GM19351 (cell line): Measurements from ENCODE around the gene FILIP1L.

Source experiments
- ATAC-seq: cut with Tn5 transposase; IDR thresholded peaks from one replicate; pipeline ENCODE4 v1.9.1; 2021; ENCODE audit warnings: mild to moderate bottlenecking, moderate library complexity; ENCODE audit not compliant: unreplicated experiment

FILIP1L gene

DNA sequence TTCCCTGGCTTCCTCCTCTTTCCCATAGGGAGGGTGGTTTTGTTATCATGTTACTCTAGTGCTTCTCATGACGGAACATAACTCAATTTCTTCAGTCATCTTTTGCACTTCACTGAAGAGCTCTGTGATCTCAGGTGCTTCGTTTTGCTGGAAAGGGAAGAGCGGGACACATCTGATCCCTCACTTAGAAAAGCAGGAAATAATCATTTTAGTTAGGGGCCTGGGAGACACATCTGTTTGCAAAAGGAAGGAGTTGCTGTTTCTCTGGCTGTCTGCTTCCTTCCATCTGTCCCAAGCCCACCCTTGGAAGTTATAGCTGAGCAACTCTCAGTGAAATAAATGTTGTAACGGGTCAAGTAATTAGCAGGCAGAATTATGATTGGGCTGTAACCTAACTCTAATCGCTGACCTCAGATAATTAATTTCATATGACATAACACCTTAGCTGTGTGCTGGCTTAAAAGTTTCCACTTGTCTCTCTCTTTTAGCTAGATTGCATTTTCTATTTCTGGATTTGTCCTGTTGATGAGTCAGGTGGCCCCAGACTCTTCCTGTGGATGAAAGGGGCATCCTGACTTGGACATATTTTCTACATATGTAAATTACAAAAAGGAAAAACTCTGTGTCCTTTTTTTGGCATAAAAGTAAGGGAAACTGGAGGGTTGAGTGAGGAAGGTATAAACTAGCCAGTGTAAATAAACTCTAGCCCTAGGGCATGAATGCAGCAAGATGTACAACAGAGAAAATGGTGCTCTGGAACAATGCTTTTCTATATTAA lies 11.0 kb upstream of the FILIP1L start:
- no peak for ATAC-seq

DNA sequence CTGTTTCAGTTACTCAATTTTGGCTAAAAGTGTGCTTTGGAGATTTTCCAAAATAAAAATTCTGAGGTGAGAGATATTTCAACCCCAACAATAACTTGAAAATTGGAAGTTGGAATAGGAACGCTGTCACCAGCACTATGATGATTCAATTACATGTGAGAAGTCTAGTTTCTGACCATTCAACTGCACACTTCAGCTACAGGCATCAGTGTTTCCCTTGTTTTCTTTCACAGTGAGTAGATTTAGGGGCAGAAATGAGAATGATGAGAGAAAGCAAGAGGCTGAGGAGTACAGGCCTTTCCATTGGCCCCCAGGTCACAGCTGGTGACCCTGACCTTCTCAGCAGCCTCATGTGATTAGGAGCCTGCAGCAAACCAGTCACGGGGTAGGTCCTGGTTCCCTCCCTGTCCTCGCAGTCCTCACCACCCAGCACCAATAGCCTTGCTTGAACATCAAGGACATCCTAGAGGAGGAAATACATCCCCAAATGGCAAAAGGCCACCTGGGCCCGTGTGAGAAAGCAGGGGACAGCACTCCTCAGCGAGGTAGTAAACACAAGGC lies 10.0 kb upstream of the FILIP1L start:
- no peak for ATAC-seq

DNA sequence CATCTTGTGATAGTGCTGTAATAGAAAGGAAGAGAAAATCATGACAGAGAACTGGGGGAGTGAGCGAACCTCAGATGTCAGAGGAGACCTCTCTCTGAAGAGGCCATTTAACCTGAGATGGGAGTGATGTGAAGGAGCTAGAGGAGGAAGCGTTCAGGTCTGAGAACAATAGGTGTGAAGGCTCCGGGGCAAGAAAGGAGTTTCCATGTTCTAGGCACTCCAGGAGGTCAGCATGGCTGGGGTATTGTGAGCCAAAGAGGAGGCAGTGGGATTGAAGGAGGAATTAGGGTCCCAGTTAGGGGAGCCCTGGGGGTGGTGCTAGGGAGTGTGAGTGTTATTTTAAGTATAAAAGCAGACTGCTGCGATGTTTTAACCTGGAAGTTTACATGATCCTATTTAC lies 8.8 kb upstream of the FILIP1L start:
- ATAC-seq = no peak

DNA sequence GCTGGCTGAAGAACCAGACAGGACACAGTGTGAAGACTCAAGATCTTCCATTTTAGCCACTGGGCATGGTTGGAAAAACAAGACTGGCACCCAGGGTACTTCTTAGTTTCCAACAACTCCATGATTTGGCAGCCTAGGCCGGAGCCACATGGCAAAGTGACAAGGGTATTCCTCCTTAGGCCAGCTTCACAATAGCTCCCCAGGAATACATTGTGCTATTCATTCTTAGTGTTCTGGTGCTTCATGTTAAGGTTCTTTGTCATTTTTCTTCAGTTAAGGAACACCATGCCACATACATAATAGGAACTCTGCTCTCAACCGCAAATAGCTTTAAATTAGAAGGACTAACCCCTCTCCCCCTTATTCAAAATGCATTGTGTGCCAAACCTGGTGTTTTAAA lies 8.0 kb upstream of the FILIP1L start:
- ATAC-seq = no peak

DNA sequence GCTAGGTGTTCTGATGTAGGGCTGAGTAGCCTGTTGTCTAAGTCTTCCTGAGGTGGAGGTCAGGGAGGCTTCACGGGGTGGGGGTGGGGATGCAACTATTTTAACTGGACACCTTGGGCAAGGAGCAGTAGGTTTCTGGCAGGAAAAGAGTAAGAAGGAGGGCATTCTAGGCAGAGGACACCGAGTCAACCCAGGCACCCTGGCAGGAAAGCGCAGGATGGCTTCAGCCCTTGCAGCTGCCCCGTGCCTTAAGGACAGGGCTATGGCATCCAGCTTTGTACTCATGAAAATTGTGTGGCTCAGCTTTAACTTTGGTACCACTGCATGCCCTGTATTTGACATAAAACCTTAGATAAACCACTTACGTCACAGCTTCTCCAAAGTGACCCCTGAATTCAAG lies 6.4 kb upstream of the FILIP1L start:
- ATAC-seq = no peak

DNA sequence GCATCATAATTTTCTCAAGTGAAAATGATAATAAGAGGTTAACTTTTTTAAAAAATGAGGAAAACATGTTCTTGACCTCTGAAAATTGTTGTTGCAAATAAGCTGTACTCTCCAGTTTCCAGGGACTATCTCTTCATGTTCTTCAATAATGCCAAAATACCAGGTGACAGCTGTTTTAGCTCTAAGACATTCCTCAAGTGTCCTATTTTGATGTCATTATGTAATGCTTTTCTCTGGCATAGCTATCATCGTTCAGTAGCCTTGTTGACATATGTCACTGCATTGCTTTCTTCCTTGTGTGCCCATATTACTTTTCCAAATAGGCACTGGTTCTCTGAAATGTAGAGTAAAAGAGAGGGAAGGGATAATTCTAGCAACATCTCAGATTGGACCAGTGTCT lies 5.7 kb upstream of the FILIP1L start:
- no peak for ATAC-seq

DNA sequence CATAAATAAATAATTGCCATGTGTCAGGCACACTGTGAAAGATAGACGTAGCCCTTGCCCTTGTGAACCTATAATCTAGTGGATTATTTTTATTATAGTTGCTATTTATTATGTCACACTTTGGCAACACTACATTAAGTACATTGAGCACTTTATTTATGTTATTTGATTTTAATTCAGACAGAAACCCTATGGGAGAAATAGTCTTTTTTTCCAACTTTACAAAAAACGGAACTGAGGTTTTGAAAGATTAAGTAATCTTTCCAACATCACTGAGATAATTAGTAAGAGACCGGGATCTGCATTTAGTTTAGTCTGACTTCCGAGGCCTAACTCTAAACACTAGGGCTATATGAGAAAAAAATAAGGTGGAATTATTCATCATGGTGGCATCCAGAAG lies 2.8 kb upstream of the FILIP1L start:
- no peak for ATAC-seq

DNA sequence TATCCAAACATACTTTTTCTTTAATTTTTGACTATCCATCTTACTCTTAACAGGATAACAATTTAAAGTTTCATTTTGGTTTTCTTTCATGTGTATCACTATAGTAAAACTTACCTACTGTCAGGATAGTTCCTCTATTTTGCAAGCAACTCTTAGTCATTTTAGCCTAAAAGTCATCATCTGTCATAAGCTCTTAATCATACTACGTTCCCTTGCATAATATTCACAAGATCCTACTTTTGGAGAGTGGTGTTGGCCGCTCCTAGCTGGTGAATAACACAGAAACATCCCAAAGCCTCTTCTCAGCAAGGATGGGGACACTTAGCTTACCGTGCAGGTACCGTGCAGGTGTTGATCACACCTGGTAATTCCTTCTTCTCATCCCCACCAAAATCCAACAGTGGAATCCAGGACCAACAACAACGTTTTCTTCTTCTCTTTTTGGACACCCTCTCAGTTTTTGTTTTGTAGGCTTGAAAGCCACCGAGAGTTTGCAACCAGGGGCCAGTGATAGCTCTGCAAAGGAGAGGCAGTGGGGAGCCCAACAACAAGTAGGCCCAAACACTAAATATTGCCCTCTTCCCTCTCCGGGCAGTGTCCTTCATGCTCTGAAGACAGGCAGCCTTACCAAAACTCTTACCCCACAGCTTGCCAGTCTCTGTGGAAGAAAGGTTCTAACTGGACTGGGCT lies 433 bp downstream of the FILIP1L start:
- no peak for ATAC-seq

DNA sequence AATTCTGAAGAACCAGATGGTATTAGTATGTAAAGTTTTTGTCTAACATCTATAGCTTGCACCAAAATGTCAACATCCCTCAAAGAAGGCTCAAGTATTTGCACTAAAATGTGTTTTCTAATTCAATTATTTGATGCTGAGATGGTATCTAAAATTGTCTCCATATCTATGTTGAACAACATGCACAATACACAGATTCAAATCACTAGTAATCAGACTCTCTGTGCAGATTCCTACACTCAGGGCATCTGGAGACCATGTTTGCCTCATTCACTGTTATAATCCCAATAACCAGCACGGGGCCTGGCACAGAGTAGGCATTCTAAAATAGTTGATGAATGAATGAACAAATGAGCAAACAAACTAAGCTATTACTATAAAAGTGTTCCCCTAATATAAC lies 2.6 kb downstream of the FILIP1L start:
- ATAC-seq = no peak

DNA sequence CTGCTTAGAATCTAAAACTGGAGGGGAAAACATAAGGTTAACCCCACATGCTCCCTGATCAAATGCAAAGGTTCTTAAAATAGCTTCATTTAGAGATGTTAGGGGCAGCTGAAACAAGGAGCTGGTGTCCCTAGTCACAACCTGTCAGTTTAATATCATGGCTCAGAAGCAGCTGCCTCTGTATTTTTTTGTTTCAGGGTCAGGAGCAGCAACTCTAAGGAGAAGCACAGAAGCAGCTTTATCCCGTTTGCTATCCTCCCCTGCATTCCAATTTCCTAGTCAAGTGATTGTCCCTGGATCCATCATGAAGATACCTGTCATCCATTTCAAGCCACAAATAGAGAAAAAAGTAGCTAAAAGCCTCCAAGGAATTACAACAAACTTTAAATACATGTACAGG lies 4.1 kb downstream of the FILIP1L start:
- no peak for ATAC-seq

DNA sequence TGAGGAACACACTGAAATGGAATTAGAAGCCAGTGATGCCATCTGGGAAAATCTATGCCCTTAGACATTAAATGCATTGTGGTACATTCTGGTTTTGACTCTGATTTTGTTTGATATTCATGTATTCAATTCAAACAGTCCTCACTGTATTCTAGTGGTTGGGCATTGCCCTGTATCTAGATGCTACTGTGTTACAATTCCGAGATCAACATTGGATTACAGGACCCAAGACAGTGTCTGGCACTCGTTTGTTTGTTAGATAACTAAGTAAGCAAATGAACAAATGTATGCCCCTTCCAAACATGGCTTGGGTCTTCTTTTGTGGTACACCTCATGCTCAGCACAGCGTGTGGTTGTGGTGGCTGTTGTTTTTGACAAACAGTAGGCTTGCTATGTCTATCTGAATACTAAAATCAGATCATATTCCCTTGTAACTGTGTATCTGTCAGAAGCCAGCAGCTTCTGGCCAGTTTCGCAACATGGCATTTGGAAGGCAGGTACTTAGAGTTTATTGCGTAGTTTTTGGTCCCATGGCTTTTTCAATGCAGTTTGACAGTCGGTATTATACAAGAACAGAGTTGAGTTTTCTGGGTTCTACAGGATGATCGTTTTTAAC lies 5.7 kb downstream of the FILIP1L start:
- no peak for ATAC-seq

DNA sequence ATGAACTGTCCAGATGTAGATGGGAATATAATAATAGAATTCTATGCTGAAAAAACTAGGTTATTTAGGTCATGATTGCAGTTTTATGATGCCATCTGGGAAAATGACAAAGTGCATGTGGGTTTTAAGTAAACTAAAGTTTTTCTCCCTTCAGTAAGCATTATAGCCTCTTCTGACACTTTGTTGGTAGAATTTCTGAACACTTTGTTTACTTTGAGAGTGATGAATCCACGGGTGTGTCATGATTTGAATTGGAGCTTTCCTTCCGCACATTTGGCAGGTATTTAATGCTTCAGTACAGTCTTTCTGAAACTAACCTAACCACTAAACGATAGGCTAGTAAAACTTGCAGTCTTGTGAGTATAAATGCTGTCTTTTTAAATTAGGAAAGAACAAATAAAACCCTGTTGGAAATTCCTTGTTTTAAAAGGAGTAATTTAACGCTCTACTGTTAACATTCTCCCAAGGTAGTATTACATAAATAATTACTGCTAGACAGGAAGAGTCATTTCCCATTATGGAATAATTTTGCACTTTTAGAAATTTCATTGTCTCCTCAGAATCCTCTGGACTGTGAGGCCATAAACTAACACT lies 7.0 kb downstream of the FILIP1L start:
- ATAC-seq = no peak

DNA sequence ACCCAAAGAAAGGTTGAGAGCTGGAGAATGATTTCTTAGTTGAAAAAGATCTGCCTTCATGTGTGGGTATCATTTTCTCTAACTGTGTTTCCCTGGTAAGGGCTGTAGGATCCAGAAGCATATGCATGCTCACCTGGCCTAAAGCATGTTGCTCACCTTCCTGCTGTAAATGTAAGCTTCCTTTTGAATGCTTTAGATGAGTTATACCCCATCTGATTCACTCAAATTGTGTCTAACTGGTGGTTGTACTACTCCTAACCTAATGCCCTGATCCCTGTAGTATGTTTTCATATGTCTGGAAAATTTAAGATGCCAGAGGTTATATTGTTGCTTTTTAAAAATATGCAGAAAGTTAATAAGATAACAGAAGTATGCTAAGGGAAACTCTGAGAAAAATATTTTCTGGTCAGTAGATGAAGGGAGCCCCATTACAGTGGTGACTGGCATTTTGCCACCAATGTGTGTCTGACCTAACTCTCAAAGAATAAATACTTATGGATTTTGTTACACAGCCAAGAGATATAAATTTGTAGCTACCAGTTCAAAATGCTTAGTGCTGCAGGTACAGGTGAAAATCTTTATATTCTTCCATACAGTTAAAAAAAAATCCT lies 7.7 kb downstream of the FILIP1L start:
- ATAC-seq = no peak

DNA sequence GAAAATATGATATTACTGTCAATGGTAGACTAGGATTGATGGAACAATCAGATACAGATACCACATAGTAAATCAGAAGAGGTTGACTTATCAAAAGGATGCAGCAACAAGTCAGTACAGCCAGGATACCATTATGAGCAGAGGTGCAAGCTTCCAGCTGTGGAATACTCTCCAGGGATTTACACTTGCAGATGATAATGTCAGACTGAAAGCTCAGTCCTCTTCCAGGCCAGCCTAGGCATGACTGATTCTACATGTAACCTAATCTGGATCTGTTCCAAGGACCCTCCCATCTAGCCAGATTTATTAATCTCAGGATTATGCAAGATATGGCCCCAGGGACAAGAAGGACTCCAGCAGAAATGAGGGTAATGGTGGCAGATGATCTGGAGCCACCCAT lies 8.2 kb downstream of the FILIP1L start:
- no peak for ATAC-seq

DNA sequence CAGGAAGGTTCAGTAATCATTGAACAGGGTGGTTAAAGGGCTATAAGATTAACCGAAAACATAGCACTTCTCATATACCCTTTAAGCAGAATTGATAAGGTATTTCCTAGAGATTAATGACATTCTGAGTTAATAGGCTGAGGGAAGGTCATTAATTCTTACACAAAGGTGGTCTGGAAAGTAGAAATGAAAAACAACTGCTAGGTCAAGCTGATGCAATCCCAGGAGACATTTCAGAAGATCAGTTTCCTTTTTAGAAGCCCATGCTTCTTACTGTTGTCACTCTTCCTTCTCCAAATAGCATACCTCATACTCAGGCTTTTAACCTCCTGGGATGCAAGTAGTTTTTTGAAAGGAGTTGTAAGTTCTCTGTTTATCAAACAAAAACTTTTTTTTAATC lies 8.8 kb downstream of the FILIP1L start:
- peak; percentile 24 for ATAC-seq

DNA sequence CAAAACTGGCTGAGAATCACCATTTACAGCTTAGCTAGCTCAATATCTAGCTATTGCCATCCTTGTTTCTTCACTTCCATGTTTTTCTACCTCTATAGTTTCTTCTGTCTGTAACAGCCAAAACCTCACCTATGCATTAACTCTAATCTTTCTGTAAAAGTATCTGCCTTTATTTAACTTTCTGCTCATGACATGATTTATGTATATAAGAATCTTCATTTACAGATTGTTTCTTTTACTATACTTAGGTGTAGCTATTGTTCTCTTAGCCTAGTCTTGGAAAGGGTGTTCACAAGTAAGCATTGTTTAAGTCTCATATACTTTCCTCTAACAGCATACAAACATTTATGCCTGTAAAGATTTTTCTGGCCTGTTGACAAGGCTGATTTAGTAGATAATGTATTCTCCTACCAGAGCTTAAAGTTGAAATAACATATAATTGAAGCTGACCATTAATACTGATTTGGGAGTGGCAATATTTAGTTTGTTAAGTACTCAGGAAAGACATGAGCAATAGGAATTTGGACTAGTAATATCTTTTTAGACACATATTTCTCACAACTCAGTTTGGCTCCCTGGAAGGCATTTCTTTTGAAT lies 9.4 kb downstream of the FILIP1L start:
- ATAC-seq = no peak

DNA sequence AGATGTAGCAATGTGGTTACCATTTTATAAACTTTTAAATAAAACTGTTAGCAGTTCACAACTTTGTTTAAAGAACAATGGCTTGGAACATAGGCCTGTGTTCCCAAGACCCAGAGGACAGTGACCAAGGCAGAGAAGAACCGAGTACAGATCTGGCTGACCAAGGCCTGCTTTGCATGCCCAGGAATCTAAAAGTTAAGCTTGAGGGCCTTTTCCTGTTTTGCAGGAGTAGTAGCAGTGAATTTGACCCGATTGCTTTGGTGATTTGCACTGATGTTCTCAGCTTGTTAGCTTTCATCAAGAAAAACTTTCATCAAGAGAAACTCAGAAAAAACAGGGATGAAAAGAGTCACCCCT lies 9.9 kb downstream of the FILIP1L start:
- ATAC-seq = peak; percentile 38

DNA sequence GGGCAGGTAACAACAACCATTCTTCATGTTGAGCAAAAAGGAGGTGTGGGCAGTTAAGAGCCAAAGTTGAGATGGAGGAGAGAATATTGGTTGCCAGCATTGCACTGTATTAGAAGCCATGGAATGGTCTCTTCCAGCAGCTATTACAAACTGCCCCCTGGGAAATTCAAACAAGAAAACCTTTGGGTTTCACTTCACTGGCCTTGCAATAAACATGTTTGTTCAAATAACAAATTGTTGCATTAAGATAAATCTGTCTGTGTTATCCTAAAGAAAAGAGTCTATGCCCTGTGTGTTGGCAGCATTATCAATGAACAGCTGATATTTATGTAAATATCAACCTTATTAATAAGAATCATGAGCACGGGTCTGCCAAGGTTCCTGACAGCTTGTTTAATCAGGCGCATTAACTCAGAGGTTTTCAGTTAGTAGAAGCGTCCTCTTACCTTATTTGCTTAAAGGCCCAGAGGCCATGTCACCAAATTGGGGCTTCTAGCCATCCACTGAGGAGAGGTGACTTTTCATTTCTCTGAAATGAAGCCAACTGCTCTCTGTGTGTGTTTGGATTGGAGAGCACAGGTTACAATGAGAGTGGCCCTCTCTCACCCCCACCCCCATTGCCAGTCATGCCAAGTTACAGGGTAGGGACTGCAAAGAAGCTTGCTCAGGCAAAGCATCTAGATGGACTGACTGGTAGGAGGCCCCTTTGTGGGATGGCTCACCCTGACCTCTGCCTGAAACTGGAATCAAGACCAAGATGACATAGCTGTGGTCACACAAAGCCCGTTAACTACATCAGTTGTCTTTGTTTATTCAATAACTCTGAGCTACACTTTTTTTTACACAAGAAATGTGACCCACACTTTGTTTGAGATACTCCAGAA lies 10.5 kb downstream of the FILIP1L start:
- peak; percentile 92 for ATAC-seq

DNA sequence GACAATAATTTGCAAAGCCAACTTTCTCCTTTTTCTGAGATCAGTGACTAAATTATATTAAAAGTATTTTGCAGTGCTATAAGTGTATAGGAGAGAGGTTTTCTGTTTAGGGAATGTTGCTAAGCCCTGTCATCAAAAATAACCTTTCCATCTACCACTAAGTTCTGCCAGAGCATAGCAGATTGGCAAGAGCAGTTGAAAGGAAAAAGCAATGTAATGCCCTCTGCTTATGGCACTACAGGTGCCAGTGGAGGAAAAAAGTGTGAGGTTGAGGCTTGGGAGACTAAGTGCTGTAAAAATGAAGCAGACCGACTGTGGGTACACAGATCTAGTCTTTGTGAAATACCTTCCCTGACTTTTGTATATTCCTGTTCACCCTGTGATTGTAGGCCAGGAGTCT lies 11.5 kb downstream of the FILIP1L start:
- no peak for ATAC-seq

DNA sequence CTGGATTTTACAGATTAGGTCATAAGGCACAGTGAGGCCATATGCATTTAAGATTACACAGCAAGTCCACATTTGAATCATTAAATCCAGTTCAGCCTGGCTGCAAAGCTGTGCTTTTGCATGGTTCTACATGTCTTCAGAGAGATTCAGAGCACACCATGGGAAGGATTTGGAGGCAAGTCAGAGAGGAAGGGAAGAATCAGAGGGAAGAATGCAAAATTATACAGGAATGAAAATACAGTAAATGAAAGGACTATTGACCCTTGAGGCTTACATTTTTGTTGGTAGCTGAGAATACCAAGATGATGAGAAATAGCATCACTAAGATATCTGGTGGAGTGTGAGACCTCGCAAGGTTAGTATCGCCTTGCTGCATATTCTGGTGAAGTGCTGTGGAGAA lies 13.9 kb downstream of the FILIP1L start:
- ATAC-seq = no peak
